Activated CD8-positive, alpha-beta memory T cell treated with anti-CD3 and anti-CD28 coated beads, Interleukin-2, amount 50 U/mL, for 24 hours (primary cell): Measurements from ENCODE around the gene IFI16.
"Not testable (repeated sequence)": the region's sequence is repeated elsewhere in the genome, so short reads cannot be mapped to it uniquely, and the experiment has no call there.

Experiments used
- DNase-seq: peaks from one replicate; pipeline ENCODE4 v3.0.0-alpha.2; 2020; ENCODE audit errors: extremely low read depth

Gene IFI16

DNA sequence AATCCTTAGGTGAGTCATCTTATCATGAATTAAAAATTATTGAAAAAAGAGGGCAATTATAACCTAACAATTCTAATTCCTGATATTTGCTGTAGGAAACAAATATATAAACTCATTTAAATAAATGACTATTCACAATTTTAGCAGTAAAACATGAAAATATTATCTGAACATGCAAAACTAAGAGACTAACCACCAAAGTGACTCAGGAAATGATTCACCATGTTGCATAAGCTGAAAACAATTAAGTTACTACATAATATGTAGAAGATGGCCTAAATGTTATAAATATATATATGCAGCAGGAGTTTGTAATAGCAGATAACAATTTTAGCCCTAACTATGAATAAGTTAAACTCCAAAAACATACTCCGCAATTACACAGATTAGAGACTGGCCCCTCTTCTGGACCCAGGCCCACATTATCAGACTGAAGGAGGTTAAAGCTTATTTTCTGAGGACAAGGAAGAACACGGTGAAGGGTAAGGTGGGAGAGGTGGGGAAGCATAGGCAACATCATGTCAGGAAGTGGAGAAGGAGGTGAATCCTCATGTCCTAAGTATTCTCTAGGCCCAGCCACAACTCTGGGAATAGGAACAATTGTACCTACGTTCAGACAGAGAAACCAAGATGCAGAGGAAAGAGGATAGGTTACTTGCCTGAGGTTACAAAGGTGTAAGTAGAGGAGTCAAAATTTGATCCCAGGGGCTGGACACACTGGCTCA is 82.5 kb downstream of the IFI16 start:
- no peak for DNase-seq

GRCh38 chr1:159098596-159098995 is 88.9 kb downstream of the IFI16 start:
- no peak for DNase-seq

GRCh38 chr1:159100589-159100988 is 90.9 kb downstream of the IFI16 start:
- DNase-seq = no peak

DNA sequence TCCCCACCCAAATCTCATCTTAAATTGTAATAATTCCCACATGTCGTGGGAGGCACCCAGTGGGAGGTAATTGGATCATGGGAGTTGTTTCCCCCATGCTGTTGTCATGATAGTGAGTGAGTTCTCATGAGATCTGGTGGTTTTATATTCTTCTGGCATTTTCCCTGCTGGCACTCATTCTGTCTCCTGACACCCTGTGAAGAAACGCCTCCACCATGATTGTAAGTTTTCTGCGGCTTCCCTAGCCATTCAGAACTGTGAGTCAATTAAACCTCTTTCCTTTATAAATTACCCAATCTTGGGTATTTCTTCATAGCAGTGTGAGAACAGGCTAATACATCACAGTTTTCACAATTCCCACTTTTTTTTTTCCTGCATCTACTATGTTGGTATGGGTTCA is 93.3 kb downstream of the IFI16 start:
- DNase-seq = not testable (repeated sequence)
